CD8-positive, alpha-beta memory T cell (primary cell): ENCODE data around the gene CCM2. TPM values are rescaled to one million over a fixed set of nuclear protein-coding genes. Genes with fewer than 3 reads are reported as not detected.

Source experiments
- CTCF ChIA-PET: fragments of 350-600 bp; sonication (Branson Sonifier 250); formaldehyde crosslinking; loops from one replicate; lab custom pipeline; 2021; ENCODE audit warnings: antibody characterized with exemption; lab: Charles Lee
- POLR2A ChIA-PET: fragments of 350-600 bp; sonication (Branson Sonifier 250); formaldehyde crosslinking; loops from one replicate; lab custom pipeline; 2021; ENCODE audit warnings: antibody characterized with exemption; lab: Charles Lee
- DNase-seq, 5 donors: peaks; one replicate each; pipeline versions ENCODE4 v3.0.0 to v3.0.0-alpha.2; 2020 to 2022; ENCODE audit warnings: mixed read lengths in 1 of 5
- H3K27ac ChIP-seq: one replicate; pipeline ENCODE4 v1.7.0; 2013; ENCODE audit warnings: low read depth, mild to moderate bottlenecking, low read length, moderate library complexity
- H3K27me3 ChIP-seq: 2 replicates; pipeline ENCODE4 v1.7.0; 2013; ENCODE audit warnings: low read length, mild to moderate bottlenecking; ENCODE audit not compliant: insufficient read depth, poor library complexity, severe bottlenecking
- H3K36me3 ChIP-seq: 2 replicates; pipeline ENCODE4 v1.7.0; 2013; ENCODE audit warnings: mild to moderate bottlenecking, low read length, moderate library complexity; ENCODE audit not compliant: insufficient read depth
- H3K4me1 ChIP-seq: 2 replicates; pipeline ENCODE4 v1.7.0; 2013; ENCODE audit warnings: mild to moderate bottlenecking, low read length, moderate library complexity; ENCODE audit not compliant: insufficient read depth
- H3K4me3 ChIP-seq: 2 replicates; pipeline ENCODE4 v1.7.0; 2013; ENCODE audit warnings: mild to moderate bottlenecking, low read length
- H3K9me3 ChIP-seq: 2 replicates; pipeline ENCODE4 v1.7.0; 2013; ENCODE audit warnings: mild to moderate bottlenecking, low read length
- H3K27ac Mint-ChIP-seq, 8 donors: one replicate each; pipeline ENCODE4 v1.8.0; 2020 to 2021; ENCODE audit warnings: mixed read lengths in 8 of 8, mild to moderate bottlenecking in 6 of 8, inconsistent platforms in 3 of 8, moderate library complexity in 3 of 8
- H3K27me3 Mint-ChIP-seq, 2 donors: one replicate each; pipeline ENCODE4 v1.8.0; 2020 to 2021; ENCODE audit warnings: mixed read lengths in 2 of 2, mild to moderate bottlenecking in 1 of 2, moderate library complexity in 1 of 2
- H3K36me3 Mint-ChIP-seq, 3 donors: one replicate each; pipeline ENCODE4 v1.8.0; 2020 to 2021; ENCODE audit warnings: mixed read lengths in 3 of 3, inconsistent platforms in 1 of 3, mild to moderate bottlenecking in 1 of 3
- H3K4me1 Mint-ChIP-seq, 3 donors: one replicate each; pipeline ENCODE4 v1.8.0; 2020 to 2021; ENCODE audit warnings: mixed read lengths in 3 of 3, inconsistent platforms in 1 of 3, mild to moderate bottlenecking in 1 of 3
- H3K4me3 Mint-ChIP-seq, 7 donors: one replicate each; pipeline ENCODE4 v1.8.0; 2020 to 2021; ENCODE audit warnings: mixed read lengths in 7 of 7, mild to moderate bottlenecking in 6 of 7, moderate library complexity in 4 of 7, inconsistent platforms in 2 of 7
- H3K9me3 Mint-ChIP-seq, 5 donors: one replicate each; pipeline ENCODE4 v1.8.0; 2020 to 2022; ENCODE audit warnings: mixed read lengths in 5 of 5, mild to moderate bottlenecking in 3 of 5, moderate library complexity in 2 of 5, inconsistent platforms in 1 of 5
- polyA plus RNA-seq: library from polyadenylated mRNA; unstranded; fragments of 300-500 nt; fragmentation: Illumina TruSeq; gene quantifications from one replicate; pipeline ENCODE4 v1.2.3, GENCODE V29; 2021
- total RNA-seq, 2 experiments: library from RNA; stranded (reverse); gene quantifications; one replicate each; pipeline ENCODE4 v1.2.3, GENCODE V29; 2021

CCM2 gene
- total and polyA plus RNA-seq, 3 experiments from 2014 or later, result 70.6 to 81.1 (median 74.8) TPM

DNA sequence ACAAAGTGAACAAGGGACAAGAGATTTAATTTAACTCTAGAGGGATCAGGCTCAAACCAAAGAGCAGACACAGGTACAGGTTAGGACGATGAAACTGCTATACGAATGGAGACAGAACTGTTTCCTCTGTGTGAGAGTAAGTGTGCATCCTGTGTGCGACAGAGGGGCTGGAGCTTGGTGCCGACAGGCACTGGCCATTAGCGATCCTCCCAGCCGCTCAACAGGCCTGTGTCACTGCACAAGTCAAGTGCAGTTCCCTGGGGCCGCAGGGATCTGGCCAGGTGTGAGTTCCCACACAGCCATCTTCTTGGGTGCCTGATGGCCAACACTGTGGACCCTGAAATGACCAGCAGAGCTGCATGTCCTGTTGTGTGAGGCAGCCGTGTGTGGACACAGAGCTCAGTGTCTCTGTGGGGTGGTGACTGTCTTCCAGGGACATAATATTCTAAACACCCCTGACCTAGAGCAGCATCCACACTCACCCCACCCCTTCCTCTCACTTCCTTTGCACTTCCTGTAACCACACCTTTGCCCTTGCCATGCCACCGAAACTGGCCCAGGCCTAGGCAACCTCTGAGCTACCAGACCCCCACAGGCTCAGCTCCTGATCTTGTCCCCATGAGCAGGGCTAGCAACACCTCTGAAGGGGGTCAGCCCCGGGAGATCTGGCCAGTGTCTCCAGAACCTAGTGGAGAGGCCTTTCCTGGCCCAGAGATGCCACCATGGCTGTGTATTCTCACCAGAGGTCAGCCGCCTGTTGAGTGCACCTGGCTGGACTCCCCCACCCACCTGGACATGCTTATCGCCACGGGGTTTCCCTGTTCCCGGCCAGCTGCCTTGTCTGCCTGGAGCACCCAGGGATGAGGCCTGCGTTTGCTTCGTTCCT lies 123.2 kb downstream of the CCM2 start:
- ChIA-PET CTCF (interaction anchor here (0.8 to 3.1 kb wide), 3 partner anchors 13 to 42 kb away, joined by 3 to 18 read pairs (median 3); no protein-coding TSS in a partner anchor), POLR2A (interaction anchor here (0.5 to 1.2 kb wide), 2 partner anchors 11 to 12 kb away, joined by 3 read pairs; partner anchors contain the start of gene TBRG4)
- Mint-ChIP-seq H3K36me3 (peaks cover 0 to 3% (median 0%) of the 10 kb centered on the region in 3 donors), H3K27me3 (peaks cover 0 to 5% of the 10 kb centered on the region in 2 donors), H3K9me3 (no peaks in the 10 kb centered on the region), H3K4me1 (peaks cover 15 to 17% (median 17%) of the 10 kb centered on the region in 3 donors), H3K27ac (peak overlapping the region; percentile 76 to 97 (median 92)), H3K4me3 (peak overlapping the region in 6 of 7 donors; percentile 52 to 80 (median 64))
- no peaks in the 10 kb centered on the region for H3K27me3 ChIP-seq
- H3K9me3 ChIP-seq, result no peaks in the 10 kb centered on the region
- no peak overlapping the region for H3K27ac ChIP-seq
- H3K4me3 ChIP-seq, result peak overlapping the region; percentile 30
- DNase-seq, result peak in 1 of 5 donors; percentile 18
- no peaks in the 10 kb centered on the region for H3K36me3 ChIP-seq
- H3K4me1 ChIP-seq, result peaks cover 23% of the 10 kb centered on the region

DNA sequence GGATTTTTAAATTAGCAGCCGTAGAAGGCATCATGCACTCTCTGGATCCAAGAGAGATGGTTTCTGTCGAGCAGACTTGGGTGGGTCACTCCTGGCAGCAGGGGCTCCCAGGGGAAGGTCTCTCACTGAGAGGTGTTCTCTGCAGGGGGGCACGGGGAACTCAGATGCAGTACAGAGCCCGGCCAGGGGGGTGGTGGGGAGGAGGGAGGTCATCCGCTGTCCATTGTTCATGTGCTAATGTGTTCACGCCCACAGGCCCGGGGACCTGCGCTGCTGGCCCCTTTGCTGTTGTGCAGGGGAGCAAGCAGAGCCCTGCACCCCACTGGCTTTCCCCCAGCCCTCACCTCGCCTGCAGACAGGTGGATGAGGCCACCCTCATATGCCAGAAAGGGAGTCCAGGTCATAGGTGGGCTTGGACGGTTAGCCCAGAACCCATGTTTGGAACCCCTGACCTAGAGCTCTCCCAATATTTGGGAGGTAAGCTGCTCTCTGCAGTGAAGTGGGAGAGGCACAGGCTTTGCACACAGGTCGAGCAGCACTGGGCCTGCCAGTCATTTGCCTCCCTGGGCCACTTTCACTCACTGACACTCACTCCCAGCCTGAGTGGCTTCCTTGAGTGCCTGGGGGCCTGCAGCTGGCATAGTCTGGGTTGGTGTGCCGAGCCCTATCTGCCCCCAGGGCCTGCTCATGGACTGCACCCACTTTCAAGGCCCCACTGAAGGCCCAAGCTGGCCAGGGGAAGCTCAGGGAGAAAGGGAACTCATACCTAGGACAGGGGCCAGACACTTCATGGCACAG lies 124.1 kb downstream of the CCM2 start:
- H3K27me3 ChIP-seq, result no peaks in the 10 kb centered on the region
- Mint-ChIP-seq H3K27ac (peak overlapping the region in 5 of 8 donors; percentile 76 to 97 (median 92)), H3K4me3 (peak overlapping the region in 2 of 7 donors; percentile 52 to 56), H3K36me3 (peaks cover 0 to 3% (median 0%) of the 10 kb centered on the region in 3 donors), H3K27me3 (no peaks in the 10 kb centered on the region), H3K4me1 (peaks cover 15 to 17% (median 17%) of the 10 kb centered on the region in 3 donors), H3K9me3 (no peaks in the 10 kb centered on the region)
- ChIA-PET CTCF (interaction anchor here (0.8 to 3.1 kb wide), 3 partner anchors 12 to 267 kb away, joined by 3 to 18 read pairs (median 3); no protein-coding TSS in a partner anchor), POLR2A (no interaction called here)
- no peaks in the 10 kb centered on the region for H3K9me3 ChIP-seq
- H3K27ac ChIP-seq, result no peak overlapping the region
- H3K36me3 ChIP-seq, result no peaks in the 10 kb centered on the region
- peaks cover 23% of the 10 kb centered on the region for H3K4me1 ChIP-seq
- H3K4me3 ChIP-seq, result no peak overlapping the region
- DNase-seq, result no peak

DNA sequence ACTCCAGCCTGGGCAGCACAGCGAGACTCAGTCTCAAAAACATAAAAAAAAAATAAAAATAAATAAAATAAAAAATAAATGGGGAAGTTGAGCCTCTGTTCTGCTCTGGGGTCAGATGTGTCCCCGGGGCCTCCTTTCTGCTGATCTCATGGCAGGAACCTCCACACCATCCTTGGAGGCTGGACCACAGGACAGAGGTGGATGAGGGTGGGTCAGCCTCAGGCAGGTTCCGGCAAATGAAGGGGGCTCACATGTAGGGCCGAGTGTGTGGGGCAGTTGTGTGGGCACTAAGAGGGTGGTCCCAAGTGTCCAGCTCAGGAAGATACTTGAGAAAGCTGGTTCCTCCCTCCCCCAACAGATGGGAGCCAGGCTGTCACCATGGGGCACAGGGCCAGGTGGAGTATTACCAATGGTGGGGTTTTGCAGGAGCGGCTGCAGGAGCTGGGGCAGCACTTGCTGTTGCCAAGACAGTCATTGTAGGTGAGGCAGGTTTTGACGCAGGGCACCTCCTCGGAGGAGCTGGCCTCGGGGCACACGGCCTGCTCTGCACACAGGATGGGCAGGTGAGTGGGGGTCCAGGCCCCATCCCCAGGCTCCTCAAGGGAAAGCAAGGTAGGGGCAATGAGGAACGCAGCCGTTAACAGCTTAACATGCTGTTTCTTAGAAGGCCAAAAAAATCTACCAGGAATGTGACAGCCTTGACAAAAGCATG lies 125.3 kb downstream of the CCM2 start:
- POLR2A ChIA-PET, result no interaction called here

More for the DNA sequence above, 125.3 kb downstream of the CCM2 start:
- Histone ChIP-seq H3K4me3 (no peak overlapping the region), H3K36me3 (no peaks in the 10 kb centered on the region), H3K27me3 (no peaks in the 10 kb centered on the region), H3K9me3 (no peaks in the 10 kb centered on the region), H3K27ac (no peak overlapping the region), H3K4me1 (peaks cover 23% of the 10 kb centered on the region)
- H3K4me1 Mint-ChIP-seq, result peaks cover 15 to 17% (median 17%) of the 10 kb centered on the region in 3 donors
- CTCF ChIA-PET, result interaction anchor here (1.0 to 3.1 kb wide), 2 partner anchors 11 to 268 kb away, joined by 3 to 18 read pairs; no protein-coding TSS in a partner anchor
- H3K27ac Mint-ChIP-seq, result peak overlapping the region in 4 of 8 donors; percentile 19 to 81 (median 69)
- no peaks in the 10 kb centered on the region for H3K36me3 Mint-ChIP-seq
- peak overlapping the region in 1 of 7 donors; percentile 40 for H3K4me3 Mint-ChIP-seq
- H3K27me3 Mint-ChIP-seq, result no peaks in the 10 kb centered on the region
- DNase-seq, result no peak
- no peaks in the 10 kb centered on the region for H3K9me3 Mint-ChIP-seq

Other genes starting within 250 kb of the CCM2 start
- gene PPIA, start 203.5 kb upstream of the CCM2 start, total RNA-seq, result 1,000 to 10,000 TPM; 3,369 to 3,448 TPM
- gene PPIA, start 203.5 kb upstream of the CCM2 start, polyA plus RNA-seq, result 3,693 TPM
- 100 to 1,000 TPM; 243 to 244 TPM for gene H2AZ2, start 152.1 kb upstream of the CCM2 start, total RNA-seq
- gene H2AZ2, start 152.1 kb upstream of the CCM2 start, polyA plus RNA-seq, result 273 TPM
- gene PURB, start 114.7 kb upstream of the CCM2 start, total RNA-seq, result 10 to 100 TPM; 45.0 to 45.1 TPM
- 3.2 TPM for gene PURB, start 114.7 kb upstream of the CCM2 start, polyA plus RNA-seq
- 100 to 1,000 TPM; 363 to 374 TPM for gene MYO1G, start 21.2 kb upstream of the CCM2 start, total RNA-seq
- 182 TPM for gene MYO1G, start 21.2 kb upstream of the CCM2 start, polyA plus RNA-seq
- gene NACAD, start 88.8 kb downstream of the CCM2 start, total RNA-seq, result 1 to 10 TPM in 1 of 2 experiments, under 1 TPM in 1; 0.82 to 1.3 TPM
- 0.31 TPM for gene NACAD, start 88.8 kb downstream of the CCM2 start, polyA plus RNA-seq
- 100 to 1,000 TPM; 198 to 203 TPM for gene TBRG4, start 111.5 kb downstream of the CCM2 start, total RNA-seq
- gene TBRG4, start 111.5 kb downstream of the CCM2 start, polyA plus RNA-seq, result 58.9 TPM
- gene RAMP3, start 157.6 kb downstream of the CCM2 start, total RNA-seq, result not detected
- not detected for gene RAMP3, start 157.6 kb downstream of the CCM2 start, polyA plus RNA-seq